Testis (tissue), 3 donors: Measurements from ENCODE around the gene DOK6. TPM values are rescaled to one million over a fixed set of nuclear protein-coding genes. Genes with fewer than 3 reads are reported as not detected.

Source experiments
- DNase-seq: peaks from one replicate; pipeline ENCODE4 v3.0.0-alpha.2; 2019
- H3K27ac ChIP-seq, 2 donors: fragments of 200-600 bp; sonication (generic); one replicate each; pipeline ENCODE4 v1.5.1; 2019
- H3K27me3 ChIP-seq: fragments of 200-600 bp; sonication (generic); one replicate; pipeline ENCODE4 v1.5.1; 2019
- H3K36me3 ChIP-seq: fragments of 200-600 bp; sonication (generic); one replicate; pipeline ENCODE4 v1.5.1; 2017; ENCODE audit warnings: low read depth; ENCODE audit errors: missing control alignments
- H3K4me1 ChIP-seq: fragments of 200-600 bp; sonication (generic); one replicate; pipeline ENCODE4 v1.5.1; 2019
- H3K4me3 ChIP-seq, 2 donors: fragments of 200-600 bp; sonication (generic); one replicate each; pipeline ENCODE4 v1.5.1; 2017 to 2019
- H3K9me3 ChIP-seq: fragments of 200-600 bp; sonication (generic); one replicate; pipeline ENCODE4 v1.5.1; 2017
- POLR2A ChIP-seq: fragments of 450-650 bp; IDR thresholded peaks from one replicate; pipeline ENCODE4 v1.6.1; 2017; ENCODE audit warnings: antibody characterized with exemption, mild to moderate bottlenecking, moderate library complexity
- WGBS, 2 donors: methylation state at CpG; one replicate each; pipeline ENCODE4 v1.1.5; 2018; 5-methylcytosine and 5-hydroxymethylcytosine counted together
- intact Hi-C: fragments of 100-400 bp; cut with DNase I; formaldehyde crosslinking; loops from one replicate; pipeline ENCODE4 v1.15.1; 2023; ENCODE audit warnings: low total_unique reads
- polyA plus RNA-seq: library from polyadenylated mRNA; stranded (reverse); fragments of 350-450 nt; fragmentation: Illumina TruSeq; extraction: RNeasy Lipid Tissue Mini Kit (QIAGEN cat#74804); gene quantifications from one replicate; pipeline ENCODE4 v1.2.3, GENCODE V29; 2014; ENCODE audit warnings: low read depth, low replicate concordance; ENCODE audit not compliant: insufficient read depth
- total RNA-seq, 2 donors: library from RNA; depleted of rRNA; stranded (reverse); fragments of >200 nt; gene quantifications; one replicate each; pipeline ENCODE4 v1.2.3, GENCODE V29; 2016
- TF ChIP-seq, protein P1 (sequence below), 3 experiments: fragments of 450-650 bp in 2 of 3; fragments of 200-600 bp in 1 of 3; sonication (generic) in 1 of 3; IDR thresholded peaks; one replicate each; pipeline ENCODE4 v1.5.1; 2016 to 2019; ENCODE audit warnings: antibody characterized with exemption in 3 of 3, mild to moderate bottlenecking in 2 of 3, moderate library complexity in 1 of 3

The DOK6 gene
- total and polyA plus RNA-seq, 3 donors from 2014 or later = 0.71 to 11.1 (median 8.5) TPM

DNA sequence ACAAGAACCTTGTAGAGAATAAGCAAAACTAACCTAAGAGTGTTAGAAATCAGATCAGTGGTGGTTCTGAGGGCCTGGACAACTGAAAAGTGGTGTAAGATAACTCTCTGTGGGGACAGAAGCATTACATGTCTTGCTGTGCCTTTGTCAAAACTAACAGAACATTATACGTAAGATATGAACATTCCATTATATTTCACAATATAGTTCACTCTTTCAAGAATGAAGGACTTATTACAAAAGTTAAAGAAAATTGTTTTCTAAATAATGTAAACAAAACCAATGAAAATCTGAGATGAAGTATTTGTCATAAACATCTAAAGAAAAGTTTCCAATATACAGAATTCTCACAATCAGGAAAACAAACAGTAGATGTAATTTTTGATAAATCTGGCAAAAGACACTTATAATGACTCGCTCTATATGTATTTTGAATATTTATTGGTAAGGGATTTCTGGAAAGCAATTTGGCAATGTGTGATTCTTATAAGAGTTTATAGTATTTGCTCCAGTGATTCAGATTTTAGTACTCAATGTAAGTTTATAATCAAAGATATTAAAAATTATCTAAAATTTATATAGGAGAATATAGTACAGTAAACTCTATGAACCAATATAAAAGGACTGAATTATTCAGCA is 288.6 kb downstream of the DOK6 start:
- Histone ChIP-seq H3K9me3 (no peaks in the 10 kb centered on the region), H3K27ac (no peak overlapping the region), H3K27me3 (no peaks in the 10 kb centered on the region), H3K36me3 (no peaks in the 10 kb centered on the region), H3K4me3 (no peak overlapping the region), H3K4me1 (peaks cover 4% of the 10 kb centered on the region)
- no peak for TF ChIP-seq POLR2A
- TF ChIP-seq, protein P1, sequence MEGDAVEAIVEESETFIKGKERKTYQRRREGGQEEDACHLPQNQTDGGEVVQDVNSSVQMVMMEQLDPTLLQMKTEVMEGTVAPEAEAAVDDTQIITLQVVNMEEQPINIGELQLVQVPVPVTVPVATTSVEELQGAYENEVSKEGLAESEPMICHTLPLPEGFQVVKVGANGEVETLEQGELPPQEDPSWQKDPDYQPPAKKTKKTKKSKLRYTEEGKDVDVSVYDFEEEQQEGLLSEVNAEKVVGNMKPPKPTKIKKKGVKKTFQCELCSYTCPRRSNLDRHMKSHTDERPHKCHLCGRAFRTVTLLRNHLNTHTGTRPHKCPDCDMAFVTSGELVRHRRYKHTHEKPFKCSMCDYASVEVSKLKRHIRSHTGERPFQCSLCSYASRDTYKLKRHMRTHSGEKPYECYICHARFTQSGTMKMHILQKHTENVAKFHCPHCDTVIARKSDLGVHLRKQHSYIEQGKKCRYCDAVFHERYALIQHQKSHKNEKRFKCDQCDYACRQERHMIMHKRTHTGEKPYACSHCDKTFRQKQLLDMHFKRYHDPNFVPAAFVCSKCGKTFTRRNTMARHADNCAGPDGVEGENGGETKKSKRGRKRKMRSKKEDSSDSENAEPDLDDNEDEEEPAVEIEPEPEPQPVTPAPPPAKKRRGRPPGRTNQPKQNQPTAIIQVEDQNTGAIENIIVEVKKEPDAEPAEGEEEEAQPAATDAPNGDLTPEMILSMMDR (IDR thresholded peaks at IDR 0.05) = no peak
- no peak for DNase-seq
- intact Hi-C loops = no loop called here
- WGBS, 2 donors = 93 to 96% methylated on average over 2 of the region's 2 CpGs

- no peak overlapping the region for H3K4me3 ChIP-seq
- no peak overlapping the region for H3K27ac ChIP-seq
- peaks cover 4% of the 10 kb centered on the region for H3K4me1 ChIP-seq
- 99% methylated on average over 5 of the region's 5 CpGs for WGBS, 2 donors
- intact Hi-C loops = no loop called here
- no peaks in the 10 kb centered on the region for H3K27me3 ChIP-seq
- no peak for DNase-seq
- H3K36me3 ChIP-seq = no peaks in the 10 kb centered on the region
- H3K9me3 ChIP-seq = no peaks in the 10 kb centered on the region
- TF ChIP-seq, protein P1 (IDR thresholded peaks at IDR 0.05) = no peak
Observed at GRCh38 chr18:69691008-69691760, 290.5 kb downstream of the DOK6 start.

DNA sequence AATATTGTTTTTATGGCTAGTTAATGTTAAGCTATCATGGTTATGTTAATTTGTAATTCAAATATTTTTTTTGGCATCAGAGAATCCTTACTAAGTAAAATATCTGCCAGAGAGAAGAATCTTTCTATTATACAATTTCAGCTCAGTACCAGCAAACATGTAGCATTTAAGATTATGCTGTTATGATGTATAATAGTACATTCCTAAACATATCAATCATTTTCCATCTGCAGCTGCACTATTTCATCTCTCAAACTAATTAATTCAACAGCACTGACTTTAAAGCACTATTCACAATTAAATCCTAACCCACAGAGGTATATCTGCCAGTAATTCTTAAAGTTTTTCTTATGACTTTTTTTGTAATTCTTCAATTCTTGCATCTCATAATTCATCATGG is 296.4 kb downstream of the DOK6 start:
- H3K4me3 ChIP-seq = no peak overlapping the region
- no peak overlapping the region for H3K27ac ChIP-seq
- H3K4me1 ChIP-seq = no peaks in the 10 kb centered on the region
- H3K27me3 ChIP-seq = no peaks in the 10 kb centered on the region
- TF ChIP-seq, protein P1 (IDR thresholded peaks at IDR 0.05) = no peak
- TF ChIP-seq POLR2A = no peak
- no peaks in the 10 kb centered on the region for H3K36me3 ChIP-seq
- DNase-seq = no peak
- no peaks in the 10 kb centered on the region for H3K9me3 ChIP-seq
- intact Hi-C loops = no loop called here

DNA sequence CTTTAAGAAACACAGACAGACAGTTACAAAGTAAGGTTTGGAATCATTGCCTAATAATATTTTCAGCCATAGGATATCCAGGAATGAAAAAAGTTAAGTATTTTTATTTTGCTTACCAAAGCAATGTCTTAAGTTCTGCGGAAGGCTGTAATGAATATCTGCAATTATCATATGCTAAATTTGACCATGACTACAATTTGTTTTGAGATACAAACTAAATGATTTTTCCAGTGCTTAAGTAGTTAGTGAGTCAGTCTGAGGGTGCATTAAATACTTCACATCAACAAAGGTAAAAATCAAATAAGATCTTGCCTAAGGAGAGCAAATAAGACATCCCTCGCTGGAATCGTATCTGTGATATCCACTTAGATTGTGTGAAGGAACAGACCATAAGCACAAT is 297.0 kb downstream of the DOK6 start:
- no peak for DNase-seq
- Histone ChIP-seq H3K27ac (no peak overlapping the region), H3K9me3 (no peaks in the 10 kb centered on the region), H3K27me3 (no peaks in the 10 kb centered on the region), H3K36me3 (no peaks in the 10 kb centered on the region), H3K4me3 (no peak overlapping the region), H3K4me1 (no peaks in the 10 kb centered on the region)
- WGBS, 2 donors = 94% methylated on average over 3 of the region's 3 CpGs
- TF ChIP-seq, protein P1 (IDR thresholded peaks at IDR 0.05) = no peak
- TF ChIP-seq POLR2A = no peak
- intact Hi-C loops = no loop called here

GRCh38 chr18:69701305-69701704 is 300.6 kb downstream of the DOK6 start:
- TF ChIP-seq POLR2A = no peak
- TF ChIP-seq, protein P1 (IDR thresholded peaks at IDR 0.05) = no peak
- no peak overlapping the region for H3K27ac ChIP-seq
- no peaks in the 10 kb centered on the region for H3K4me1 ChIP-seq
- H3K4me3 ChIP-seq = no peak overlapping the region
- intact Hi-C loops = no loop called here
- H3K36me3 ChIP-seq = no peaks in the 10 kb centered on the region
- H3K9me3 ChIP-seq = no peaks in the 10 kb centered on the region
- 90 to 93% methylated on average over 2 of the region's 2 CpGs for WGBS, 2 donors
- DNase-seq = no peak
- no peaks in the 10 kb centered on the region for H3K27me3 ChIP-seq
